K562 (cell line): ENCODE measurements around the gene RSPH1. TPM values are rescaled to one million over a fixed set of nuclear protein-coding genes. Genes with fewer than 3 reads are reported as not detected.

Experiments
- ATAC-seq: fragments of 200-7000 bp; cut with Tn5 transposase; 3 replicates; pipeline ENCODE4 v1.9.1; 2020; ENCODE audit warnings: moderate library complexity
- BruUV-seq: library from RNA; stranded (reverse); fragments of 400-500 nt; replicated peaks from 2 replicates; lab custom pipeline; 2021; lab: Mats Ljungman, UMichigan
- CTCF ChIA-PET: fragments of 300-600 bp; formaldehyde crosslinking; extraction: SDS; loops from one replicate; lab custom pipeline; 2021; ENCODE audit warnings: low intra/inter-chr PET ratio; lab: Yijun Ruan, JAX
- POLR2A ChIA-PET: fragments of 300-600, 350-650 bp; sonication (Branson Sonifier 250); formaldehyde crosslinking; extraction: SDS; loops from one replicate; lab custom pipeline; 2021; ENCODE audit warnings: antibody characterized with exemption, inconsistent platforms; lab: Yijun Ruan, JAX
- DNase-seq, 4 experiments: peaks; one replicate each; pipeline versions ENCODE4 v3.0.0 to v3.0.0-alpha.2; 2011 to 2018; ENCODE audit warnings: low spot score in 3 of 4, mixed read lengths in 3 of 4; ENCODE audit errors: extremely low read depth in 1 of 4
- FAIRE-seq: peaks from 2 replicates; lab custom pipeline; 2011; peaks lifted over from hg19 to GRCh38; lab: Jason Lieb, UNC
- H2AFZ ChIP-seq: 2 replicates; pipeline ENCODE4 v1.6.0; 2011; ENCODE audit warnings: low read depth, low read length, control low read depth, inconsistent platforms
- H3K27ac ChIP-seq: fragments of 200-600 bp; 3 replicates; pipeline ENCODE4 v1.8.0; 2011; ENCODE audit warnings: low read depth, mild to moderate bottlenecking, control low read depth, inconsistent platforms, low read length, moderate library complexity, mixed read lengths; ENCODE audit errors: extremely low read depth
- H3K27me3 ChIP-seq, 2 experiments: fragments of 300-600 bp in 1 of 2; 2 replicates in 1 of 2; 3 replicates in 1 of 2; pipeline versions ENCODE4 v1.6.0 to v1.8.0; 2011; ENCODE audit warnings: inconsistent platforms in 2 of 2, low read length in 2 of 2, mild to moderate bottlenecking in 1 of 2, mixed read lengths in 1 of 2, moderate library complexity in 1 of 2; ENCODE audit not compliant: control insufficient read depth in 2 of 2, insufficient read depth in 2 of 2
- H3K36me3 ChIP-seq: fragments of 300-600 bp; 3 replicates; pipeline ENCODE4 v1.8.0; 2011; ENCODE audit warnings: mild to moderate bottlenecking, low read length, inconsistent platforms; ENCODE audit not compliant: control insufficient read depth, insufficient read depth
- H3K4me1 ChIP-seq, 2 experiments: fragments of 200-600 bp in 1 of 2; replicated peaks in 1 of 2; 2 replicates in 1 of 2; 3 replicates in 1 of 2; pipeline versions ENCODE4 v1.5.1 to v1.8.0; 2011; ENCODE audit warnings: inconsistent platforms in 2 of 2, low read length in 2 of 2, mild to moderate bottlenecking in 1 of 2, mixed read lengths in 1 of 2, moderate library complexity in 1 of 2; ENCODE audit not compliant: control insufficient read depth in 2 of 2, insufficient read depth in 2 of 2
- H3K4me2 ChIP-seq: 2 replicates; pipeline ENCODE4 v1.6.1; 2011; ENCODE audit warnings: low read length, control low read depth, inconsistent platforms, mixed read lengths; ENCODE audit not compliant: insufficient read depth
- H3K4me3 ChIP-seq: fragments of 200-600 bp; sonication (generic), shearing (Covaris generic); 2 replicates; pipeline ENCODE4 v1.5.1; 2016; ENCODE audit warnings: control low read depth, inconsistent platforms
- H3K79me2 ChIP-seq: fragments of 200-600 bp; 3 replicates; pipeline ENCODE4 v1.8.0; 2011; ENCODE audit warnings: low read length, inconsistent platforms; ENCODE audit not compliant: control insufficient read depth, insufficient read depth
- H3K9ac ChIP-seq, 2 experiments: 2 replicates each; pipeline versions ENCODE4 v1.6.0 to v1.6.1; 2011; ENCODE audit warnings: low read depth in 2 of 2, low read length in 2 of 2, control low read depth in 1 of 2, inconsistent platforms in 1 of 2, mild to moderate bottlenecking in 1 of 2, mixed read lengths in 1 of 2; ENCODE audit not compliant: insufficient read depth in 1 of 2
- H3K9me1 ChIP-seq: one replicate; pipeline ENCODE4 v1.6.0; 2011; ENCODE audit warnings: inconsistent platforms, mild to moderate bottlenecking, low read length, moderate library complexity; ENCODE audit not compliant: control insufficient read depth, insufficient read depth
- H3K9me3 ChIP-seq: replicated peaks from 2 replicates; pipeline ENCODE4 v1.5.1; 2011; ENCODE audit warnings: low read depth, low read length, inconsistent platforms; ENCODE audit not compliant: control insufficient read depth, insufficient read depth
- H4K20me1 ChIP-seq: replicated peaks from 2 replicates; pipeline ENCODE4 v1.6.1; 2011; ENCODE audit warnings: low read length, inconsistent platforms, mixed read lengths; ENCODE audit not compliant: control insufficient read depth, insufficient read depth
- CEBPG ChIP-seq, 3 experiments: fragments of 200-800 bp in 1 of 3; sonication (Bioruptor generic) in 1 of 3; sonication (generic) in 1 of 3; formaldehyde crosslinking in 1 of 3; IDR thresholded peaks in 2 of 3; conservative IDR thresholded peaks in 1 of 3; 2 replicates each; pipeline versions ENCODE4 v1.6.1 to v1.8.0; 2016 to 2022; ENCODE audit warnings: missing compliant biosample characterization in 2 of 3, missing genetic modification characterization in 2 of 3, mild to moderate bottlenecking in 1 of 3, missing genetic modification reagents in 1 of 3
- GATAD2A ChIP-seq: fragments of 450-650 bp; IDR thresholded peaks from 2 replicates; pipeline ENCODE4 v1.6.1; 2017
- HNRNPH1 ChIP-seq: fragments of 200-400 bp; formaldehyde crosslinking; optimal IDR thresholded peaks from 2 replicates; pipeline ENCODE3; 2017; ENCODE audit warnings: low read depth, mild to moderate bottlenecking, low read length, moderate library complexity
- MBD1 ChIP-seq: fragments of 250-450 bp; sonication (Bioruptor Pico); IDR thresholded peaks from 2 replicates; pipeline ENCODE4 v1.8.0; 2022; ENCODE audit warnings: inconsistent platforms
- PCBP1 ChIP-seq: fragments of 200-400 bp; formaldehyde crosslinking; IDR thresholded peaks from 2 replicates; pipeline ENCODE4 v1.6.1; 2018; ENCODE audit warnings: mild to moderate bottlenecking, low read depth, low read length; ENCODE audit not compliant: poor library complexity, severe bottlenecking
- PRDM10 ChIP-seq: fragments of 450-650 bp; IDR thresholded peaks from 2 replicates; pipeline ENCODE4 v1.6.1; 2018; ENCODE audit not compliant: partially characterized antibody
- PYGO2 ChIP-seq: fragments of 450-650 bp; IDR thresholded peaks from 2 replicates; pipeline ENCODE4 v1.6.1; 2016; ENCODE audit warnings: mild to moderate bottlenecking, missing genetic modification characterization, moderate library complexity, missing compliant biosample characterization
- SAFB2 ChIP-seq: fragments of 200-400 bp; formaldehyde crosslinking; IDR thresholded peaks from 2 replicates; pipeline ENCODE4 v1.6.1; 2018; ENCODE audit warnings: borderline replicate concordance, low read length, low read depth, moderate library complexity; ENCODE audit not compliant: severe bottlenecking
- SMAD1 ChIP-seq: fragments of 150-350 bp; IDR thresholded peaks from 2 replicates; pipeline ENCODE4 v1.6.1; 2014; ENCODE audit warnings: low read length, low read depth; ENCODE audit not compliant: partially characterized antibody
- THRAP3 ChIP-seq: fragments of 450-650 bp; IDR thresholded peaks from 2 replicates; pipeline ENCODE4 v1.6.1; 2016; ENCODE audit warnings: mild to moderate bottlenecking, inconsistent platforms, borderline replicate concordance
- TRIM25 ChIP-seq: fragments of 450-650 bp; IDR thresholded peaks from 2 replicates; pipeline ENCODE4 v1.7.0; 2016; ENCODE audit warnings: borderline replicate concordance
- ZC3H4 ChIP-seq: sonication (generic); formaldehyde crosslinking; IDR thresholded peaks from 2 replicates; pipeline ENCODE4 v1.9.0; 2021; ENCODE audit warnings: missing genetic modification reagents, borderline replicate concordance
- WGBS: fragments of 100-300 bp; shearing (Covaris generic); methylation state at CpG from one replicate; pipeline ENCODE4 v1.1.6; 2016; ENCODE audit warnings: low coverage, mixed read lengths; ENCODE audit not compliant: insufficient coverage; ENCODE audit errors: missing lambda C conversion rate; 5-methylcytosine and 5-hydroxymethylcytosine counted together
- in situ Hi-C: fragments of 300-500 bp; cut with MboI; formaldehyde crosslinking; loops from 4 replicates; pipeline ENCODE4 v1.15.0; 2018; ENCODE audit warnings: inconsistent platforms, mixed read lengths
- intact Hi-C: fragments of 100-400 bp; cut with micrococcal nuclease; formaldehyde crosslinking; loops from 2 replicates; pipeline ENCODE4 v1.14.2; 2022
- polyA plus RNA-seq, 8 experiments: library from polyadenylated mRNA; depleted of rRNA in 4 of 8; stranded (reverse) in 5 of 8; unstranded in 3 of 8; fragments of >200 nt; fragmentation: Nextera tagmentation in 2 of 8; fragmentation: Illumina TruSeq in 1 of 8; extraction: Ambion mirVana in 2 of 8; extraction: Trizol in 1 of 8; gene quantifications; 2 replicates each; pipeline versions ENCODE4 v1.2.1 to v1.2.3, GENCODE V29; 2011 to 2014; ENCODE audit warnings: inconsistent platforms in 1 of 8, missing spikeins in 1 of 8
- total RNA-seq, 7 experiments: library from RNA; depleted of rRNA in 6 of 7; stranded (reverse); fragments of >200 nt in 6 of 7; fragmentation: Illumina TruSeq in 2 of 7; extraction: Trizol in 2 of 7; gene quantifications; 2 replicates each; pipeline versions ENCODE4 v1.2.1 to v1.2.3, GENCODE V29; 2011 to 2021; ENCODE audit warnings: low replicate concordance in 1 of 7

The RSPH1 gene
- total and polyA plus RNA-seq, 9 of the 15 experiments (the other 6 are each of a cell fraction or from before 2014, with no cell fraction given): 0.17 TPM; not detected in 8

- intact Hi-C loops: no loop called here
- WGBS: 0% methylated on average over 1 of the region's 1 CpG
Observed at GRCh38 chr21:42491328-42491727, 4.7 kb downstream of the RSPH1 start.

More at GRCh38 chr21:42491328-42491727, 4.7 kb downstream of the RSPH1 start:
- in situ Hi-C loops: no loop called here
- ChIA-PET CTCF (no interaction called here), POLR2A (no interaction called here)
- no peak for ATAC-seq
- no peak overlapping the region for H3K27ac ChIP-seq
- TF ChIP-seq CEBPG (CRISPR knock-in tag; IDR thresholded peaks at IDR 0.05) (no peak), CEBPG (tag; conservative IDR thresholded peaks at IDR 0.05 in 1 of 2, IDR thresholded peaks at IDR 0.05 in 1 of 2) (no peak), PYGO2 (no peak), GATAD2A (no peak), MBD1 (CRISPR knock-in tag) (no peak), PRDM10 (no peak), SAFB2 (no peak), THRAP3 (no peak), PCBP1 (no peak), TRIM25 (no peak), ZC3H4 (CRISPR knock-in tag) (no peak), HNRNPH1 (no peak), SMAD1 (no peak)
- peaks cover 32 to 48% of the 10 kb centered on the region in 2 experiments for H3K27me3 ChIP-seq
- no peaks in the 10 kb centered on the region for H3K36me3 ChIP-seq
- no peaks in the 10 kb centered on the region for H3K79me2 ChIP-seq
- H3K9me1 ChIP-seq: no peaks in the 10 kb centered on the region
- H3K4me1 ChIP-seq: peaks cover 7 to 15% of the 10 kb centered on the region in 2 experiments; a peak in 4 of 5 replicates
- no peak overlapping the region for H3K9ac ChIP-seq
- no peak overlapping the region for H3K4me2 ChIP-seq
- BruUV-seq: no TSS peak
- no peak overlapping the region for H3K4me3 ChIP-seq
- H2AFZ ChIP-seq: no peak overlapping the region
- H3K9me3 ChIP-seq: no peaks in the 10 kb centered on the region
- DNase-seq: no peak
- FAIRE-seq: no peak
- no peaks in the 10 kb centered on the region for H4K20me1 ChIP-seq
